ENCODE data around the gene CYP2B6. TPM values are rescaled to one million over a fixed set of nuclear protein-coding genes. Genes with fewer than 3 reads are reported as not detected.
"Not testable (repeated sequence)": the region's sequence is repeated elsewhere in the genome, so short reads cannot be mapped to it uniquely, and the experiment has no call there.

CYP2B6 gene
- total and polyA plus RNA-seq, 2 donors (not counting 1 experiment from before 2014, with no cell fraction given) = not detected

GRCh38 chr19:40976724-40977123, 14.4 kb upstream of the CYP2B6 start:
- WGBS (ENCODE audit: insufficient coverage) = 87% methylated on average over 3 of the region's 4 CpGs
- POLR2A ChIA-PET = no interaction called here
- H3K9ac ChIP-seq (ENCODE audit: low read length) = no peak overlapping the region
- Mint-ChIP-seq H3K9me3 (ENCODE audit: insufficient read depth) (no peaks in the 10 kb centered on the region), H3K27me3 (peaks cover 43% of the 10 kb centered on the region), H3K4me3 (no peak overlapping the region), H3K4me1 (peaks cover 1% of the 10 kb centered on the region), H3K27ac (no peak overlapping the region)
- H3K4me2 ChIP-seq (replicated peaks; ENCODE audit: low read depth, low read length, poor library complexity, severe bottlenecking) = no peak overlapping the region
- no peaks in the 10 kb centered on the region for H4K20me1 ChIP-seq (ENCODE audit: control insufficient read depth, insufficient read depth, low read length, poor library complexity, severe bottlenecking)
- H3K79me2 ChIP-seq (ENCODE audit: control insufficient read depth, insufficient read depth, low read length) = no peaks in the 10 kb centered on the region
- H3K36me3 ChIP-seq (replicated peaks in 1 of 2; ENCODE audit: control extremely low read depth in 1 of 2, control insufficient read depth in 1 of 2, extremely low read depth in 1 of 2, insufficient read depth in 2 of 2, low read length in 1 of 2) = no peaks in the 10 kb centered on the region
- H3K27ac ChIP-seq (ENCODE audit: low read length in 2 of 2) = no peak overlapping the region
- ATAC-seq (ENCODE audit: low read depth) (no peak), DNase-seq (no peak)
- H3K4me3 ChIP-seq (ENCODE audit: control extremely low read depth in 1 of 5, extremely low read depth in 1 of 5, insufficient read depth in 1 of 5, low read depth in 2 of 5, low read length in 4 of 5) = no peak overlapping the region
- peaks cover 0 to 13% (median 6%) of the 10 kb centered on the region in 4 experiments for H3K27me3 ChIP-seq (replicated peaks in 1 of 4; ENCODE audit: control extremely low read depth in 1 of 4, control insufficient read depth in 3 of 4, insufficient read depth in 4 of 4, low read length in 3 of 4)
- H3K4me1 ChIP-seq (ENCODE audit: control insufficient read depth in 2 of 2, insufficient read depth in 2 of 2, low read length in 2 of 2) = no peaks in the 10 kb centered on the region
- H2AFZ ChIP-seq (ENCODE audit: insufficient read depth, low read depth, low read length, poor library complexity, severe bottlenecking) = no peak overlapping the region
- CTCF ChIA-PET = interaction anchor here (1.2 kb wide), 1 partner anchor 9 kb away, joined by 3 read pairs; no protein-coding TSS in a partner anchor
- TF ChIP-seq CTCF (IDR thresholded peaks at IDR 0.05) = no peak
- no peak for TF ChIP-seq EZH2 (IDR thresholded peaks at IDR 0.05; ENCODE audit: borderline replicate concordance, insufficient read depth, low read depth, low read length, poor library complexity, severe bottlenecking)
- H3K9me3 ChIP-seq (ENCODE audit: control extremely low read depth in 1 of 3, control insufficient read depth in 2 of 3, insufficient read depth in 1 of 3, low read length in 2 of 3) = no peaks in the 10 kb centered on the region
- intact Hi-C loops (cut with micrococcal nuclease) = no loop called here

GRCh38 chr19:40979759-40980158, 11.3 kb upstream of the CYP2B6 start:
- H4K20me1 ChIP-seq (ENCODE audit: control insufficient read depth, insufficient read depth, low read length, poor library complexity, severe bottlenecking); H3K9me3 ChIP-seq (ENCODE audit: control extremely low read depth in 1 of 3, control insufficient read depth in 2 of 3, insufficient read depth in 1 of 3, low read length in 2 of 3); POLR2A ChIA-PET; H3K4me3 Mint-ChIP-seq; H2AFZ ChIP-seq (ENCODE audit: insufficient read depth, low read depth, low read length, poor library complexity, severe bottlenecking); H3K4me3 ChIP-seq (ENCODE audit: control extremely low read depth in 1 of 5, extremely low read depth in 1 of 5, insufficient read depth in 1 of 5, low read depth in 2 of 5, low read length in 4 of 5); H3K4me1 ChIP-seq (ENCODE audit: control insufficient read depth in 2 of 2, insufficient read depth in 2 of 2, low read length in 2 of 2); H3K9ac ChIP-seq (ENCODE audit: low read length); ATAC-seq (ENCODE audit: low read depth); H3K4me1 Mint-ChIP-seq; H3K36me3 ChIP-seq (replicated peaks in 1 of 2; ENCODE audit: control extremely low read depth in 1 of 2, control insufficient read depth in 1 of 2, extremely low read depth in 1 of 2, insufficient read depth in 2 of 2, low read length in 1 of 2); intact Hi-C loops (cut with micrococcal nuclease); H3K27ac Mint-ChIP-seq; H3K9me3 Mint-ChIP-seq (ENCODE audit: insufficient read depth); DNase-seq; H3K27ac ChIP-seq (ENCODE audit: low read length in 2 of 2); H3K79me2 ChIP-seq (ENCODE audit: control insufficient read depth, insufficient read depth, low read length); H3K4me2 ChIP-seq (replicated peaks; ENCODE audit: low read depth, low read length, poor library complexity, severe bottlenecking): not testable (repeated sequence)
- peaks cover 0 to 13% (median 2%) of the 10 kb centered on the region in 4 experiments for H3K27me3 ChIP-seq (replicated peaks in 1 of 4; ENCODE audit: control extremely low read depth in 1 of 4, control insufficient read depth in 3 of 4, insufficient read depth in 4 of 4, low read length in 3 of 4)
- H3K27me3 Mint-ChIP-seq = peaks cover 34% of the 10 kb centered on the region
- WGBS (ENCODE audit: insufficient coverage) = 46% methylated on average over 3 of the region's 4 CpGs
- CTCF ChIA-PET = interaction anchor here (0.6 to 0.8 kb wide), 3 partner anchors 97 to 171 kb away, joined by 3 to 4 read pairs (median 3); no protein-coding TSS in a partner anchor

- H3K4me3 Mint-ChIP-seq; POLR2A ChIA-PET; ATAC-seq (ENCODE audit: low read depth); H3K4me1 ChIP-seq (ENCODE audit: control insufficient read depth in 2 of 2, insufficient read depth in 2 of 2, low read length in 2 of 2); H4K20me1 ChIP-seq (ENCODE audit: control insufficient read depth, insufficient read depth, low read length, poor library complexity, severe bottlenecking); H3K9me3 ChIP-seq (ENCODE audit: control extremely low read depth in 1 of 3, control insufficient read depth in 2 of 3, insufficient read depth in 1 of 3, low read length in 2 of 3); DNase-seq; H3K9ac ChIP-seq (ENCODE audit: low read length); H3K36me3 ChIP-seq (replicated peaks in 1 of 2; ENCODE audit: control extremely low read depth in 1 of 2, control insufficient read depth in 1 of 2, extremely low read depth in 1 of 2, insufficient read depth in 2 of 2, low read length in 1 of 2); H3K4me1 Mint-ChIP-seq; H3K9me3 Mint-ChIP-seq (ENCODE audit: insufficient read depth); H3K27ac ChIP-seq (ENCODE audit: low read length in 2 of 2); intact Hi-C loops (cut with micrococcal nuclease); H2AFZ ChIP-seq (ENCODE audit: insufficient read depth, low read depth, low read length, poor library complexity, severe bottlenecking); H3K79me2 ChIP-seq (ENCODE audit: control insufficient read depth, insufficient read depth, low read length); H3K4me2 ChIP-seq (replicated peaks; ENCODE audit: low read depth, low read length, poor library complexity, severe bottlenecking); H3K4me3 ChIP-seq (ENCODE audit: control extremely low read depth in 1 of 5, extremely low read depth in 1 of 5, insufficient read depth in 1 of 5, low read depth in 2 of 5, low read length in 4 of 5); H3K27ac Mint-ChIP-seq: not testable (repeated sequence)
- H3K27me3 Mint-ChIP-seq = peaks cover 34% of the 10 kb centered on the region
- CTCF ChIA-PET = interaction anchor here (0.7 kb wide), 1 partner anchor 11 kb away, joined by 3 read pairs; no protein-coding TSS in a partner anchor
- WGBS (ENCODE audit: insufficient coverage) = 20% methylated on average over 2 of the region's 2 CpGs
- peaks cover 0 to 13% (median 2%) of the 10 kb centered on the region in 4 experiments for H3K27me3 ChIP-seq (replicated peaks in 1 of 4; ENCODE audit: control extremely low read depth in 1 of 4, control insufficient read depth in 3 of 4, insufficient read depth in 4 of 4, low read length in 3 of 4)
These were observed 10.2 kb upstream of the CYP2B6 start for GRCh38 chr19:40980743-40981442.

All from B cell (primary cell).